ENCODE data around the gene CSRNP3. TPM values are rescaled to one million over a fixed set of nuclear protein-coding genes. Genes with fewer than 3 reads are reported as not detected.

CSRNP3 gene
- total RNA-seq, 2 donors from 2014 or later: not detected

DNA sequence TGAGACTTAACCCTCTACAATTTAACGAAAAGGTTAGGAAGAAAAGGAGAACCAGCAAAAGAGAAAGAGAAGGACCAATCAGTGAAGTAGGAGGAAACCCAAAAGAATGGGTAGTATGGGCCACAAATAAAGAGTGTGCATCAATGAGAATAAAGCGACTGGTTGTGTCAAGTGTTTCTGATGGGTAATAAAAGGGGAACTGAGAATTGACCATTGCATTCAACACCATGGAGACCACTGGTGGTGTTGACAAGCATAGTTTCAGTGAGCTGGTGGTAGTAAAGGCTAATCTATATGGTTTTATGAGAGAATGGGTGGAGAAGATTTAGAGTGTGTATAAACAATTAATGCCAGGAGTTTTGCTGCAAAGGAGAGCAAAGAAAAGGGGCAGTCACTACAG, 75.4 kb downstream of the CSRNP3 start:
- Mint-ChIP-seq H3K9me3 (no peaks in the 10 kb centered on the region), H3K36me3 (ENCODE audit: low read depth) (no peaks in the 10 kb centered on the region), H3K27me3 (peaks cover 3% of the 10 kb centered on the region), H3K4me1 (no peaks in the 10 kb centered on the region), H3K27ac (no peak overlapping the region), H3K4me3 (no peak overlapping the region)
- ATAC-seq (replicated peaks): no peak

DNA sequence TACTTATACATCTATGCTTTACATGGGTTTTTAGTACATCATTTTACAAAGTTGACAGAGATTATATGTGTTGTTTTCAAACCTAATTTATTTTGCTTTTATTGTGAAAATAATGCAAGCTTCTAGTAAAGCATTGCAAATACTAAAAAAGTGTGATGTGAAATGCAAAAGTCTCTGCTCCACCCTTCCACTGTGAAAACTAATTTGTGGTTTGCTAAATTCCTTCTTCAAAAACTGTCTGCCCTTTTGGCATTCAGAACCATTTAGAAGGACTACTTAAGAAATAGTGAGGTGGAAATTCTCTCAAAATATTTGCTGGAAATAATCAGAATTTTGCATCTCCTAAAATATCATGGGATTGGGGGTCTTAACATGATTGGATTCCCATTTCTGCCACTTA, 78.4 kb downstream of the CSRNP3 start:
- H3K27me3 Mint-ChIP-seq: no peaks in the 10 kb centered on the region
- H3K36me3 Mint-ChIP-seq (ENCODE audit: low read depth): no peaks in the 10 kb centered on the region
- no peak for ATAC-seq (replicated peaks)
- H3K9me3 Mint-ChIP-seq: no peaks in the 10 kb centered on the region
- no peak overlapping the region for H3K4me3 Mint-ChIP-seq
- H3K4me1 Mint-ChIP-seq: no peaks in the 10 kb centered on the region
- no peak overlapping the region for H3K27ac Mint-ChIP-seq

DNA sequence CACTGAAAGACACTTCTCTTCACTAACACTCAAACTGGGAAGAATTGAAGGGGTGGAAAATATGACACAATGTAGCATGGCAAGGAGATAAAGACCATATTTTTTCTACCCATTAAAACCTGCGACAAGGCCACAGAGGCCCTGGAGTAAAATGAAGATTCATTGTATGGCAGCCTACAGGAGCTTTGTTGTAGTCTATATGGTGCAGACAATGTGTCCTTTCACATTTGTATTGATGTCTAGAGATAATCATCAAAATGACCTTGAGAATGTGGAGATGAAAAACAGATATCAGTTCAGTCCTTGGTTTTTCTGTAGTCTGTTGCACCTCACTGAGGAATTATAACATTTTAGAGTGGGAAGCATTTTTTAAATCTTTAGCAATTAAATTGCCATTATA, 80.1 kb downstream of the CSRNP3 start:
- Mint-ChIP-seq H3K27ac (no peak overlapping the region), H3K9me3 (no peaks in the 10 kb centered on the region), H3K4me3 (no peak overlapping the region), H3K36me3 (ENCODE audit: low read depth) (no peaks in the 10 kb centered on the region), H3K27me3 (no peaks in the 10 kb centered on the region), H3K4me1 (no peaks in the 10 kb centered on the region)
- no peak for ATAC-seq (replicated peaks)

DNA sequence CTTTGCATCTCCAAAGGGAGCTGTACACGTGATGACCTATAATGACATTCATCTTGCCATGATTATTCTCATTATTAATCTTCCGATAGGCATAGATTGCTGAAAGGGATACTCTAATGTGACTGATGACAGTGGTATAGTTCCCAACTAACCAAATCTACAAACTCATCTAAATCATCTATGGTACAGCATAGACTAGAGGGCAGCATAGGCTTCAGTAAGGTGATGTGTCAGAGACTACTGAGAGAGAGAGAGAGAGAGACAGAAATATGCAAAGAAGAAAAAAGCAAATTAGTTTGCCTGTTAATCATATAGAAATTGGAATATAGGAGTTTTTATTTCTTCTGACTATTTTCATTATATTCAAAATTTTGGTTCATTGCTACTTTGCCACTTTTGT, 89.3 kb downstream of the CSRNP3 start:
- no peak for ATAC-seq (replicated peaks)
- H3K9me3 Mint-ChIP-seq: no peaks in the 10 kb centered on the region
- peaks cover 6% of the 10 kb centered on the region for H3K27me3 Mint-ChIP-seq
- no peaks in the 10 kb centered on the region for H3K4me1 Mint-ChIP-seq
- no peak overlapping the region for H3K4me3 Mint-ChIP-seq
- no peak overlapping the region for H3K27ac Mint-ChIP-seq
- H3K36me3 Mint-ChIP-seq (ENCODE audit: low read depth): no peaks in the 10 kb centered on the region

DNA sequence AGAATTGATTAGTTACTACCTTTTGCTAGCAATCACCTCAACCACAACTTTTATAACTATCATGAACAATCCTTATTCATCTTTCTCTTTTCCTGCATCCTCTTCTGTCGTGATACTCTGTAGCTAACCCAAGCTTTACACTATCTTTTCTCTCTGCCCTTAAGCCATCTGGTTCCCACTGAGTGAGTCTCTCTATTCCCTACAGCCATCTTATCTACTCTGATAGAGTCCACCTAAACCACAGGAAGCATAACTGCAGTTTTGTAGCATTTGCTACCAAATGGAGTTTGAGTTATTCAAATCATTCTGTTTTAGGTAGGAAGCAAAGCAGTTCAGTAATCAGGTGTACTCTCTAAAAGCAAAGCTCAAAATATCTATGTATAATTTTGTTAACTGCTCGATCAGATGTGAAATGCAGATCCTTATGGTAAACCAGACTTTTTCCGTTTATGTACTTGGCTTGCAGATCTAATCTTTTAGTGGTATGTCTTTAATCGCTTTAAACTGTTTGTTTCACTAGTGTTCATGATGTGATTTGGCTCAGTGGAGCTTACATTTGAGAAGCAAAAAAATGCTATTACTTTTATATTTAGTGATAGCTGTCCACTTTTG, 91.0 kb downstream of the CSRNP3 start:
- Mint-ChIP-seq H3K9me3 (no peaks in the 10 kb centered on the region), H3K27me3 (peaks cover 8% of the 10 kb centered on the region), H3K4me1 (no peaks in the 10 kb centered on the region), H3K27ac (no peak overlapping the region), H3K4me3 (no peak overlapping the region), H3K36me3 (ENCODE audit: low read depth) (no peaks in the 10 kb centered on the region)
- no peak for ATAC-seq (replicated peaks)

DNA sequence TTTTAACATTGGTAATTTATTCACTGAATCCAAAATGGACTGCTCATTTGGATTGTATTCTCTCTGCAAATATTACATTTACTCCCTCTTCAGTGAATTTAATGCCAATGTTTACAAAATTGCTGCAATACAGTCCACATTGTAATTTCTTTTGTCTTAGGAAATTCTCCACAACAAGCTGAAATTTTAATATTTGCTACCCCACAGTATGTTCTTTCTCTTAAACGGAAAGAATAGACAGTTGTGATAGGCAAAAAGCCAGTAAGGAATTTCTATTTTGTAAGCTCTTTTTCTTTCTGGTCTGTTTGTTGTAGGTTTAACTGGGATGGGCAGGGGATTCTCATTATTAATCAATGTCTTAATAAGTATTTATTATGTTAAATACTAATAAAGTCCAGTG, 92.0 kb downstream of the CSRNP3 start:
- Mint-ChIP-seq H3K9me3 (no peaks in the 10 kb centered on the region), H3K4me1 (no peaks in the 10 kb centered on the region), H3K36me3 (ENCODE audit: low read depth) (no peaks in the 10 kb centered on the region), H3K27me3 (peaks cover 8% of the 10 kb centered on the region), H3K4me3 (no peak overlapping the region), H3K27ac (no peak overlapping the region)
- ATAC-seq (replicated peaks): no peak

DNA sequence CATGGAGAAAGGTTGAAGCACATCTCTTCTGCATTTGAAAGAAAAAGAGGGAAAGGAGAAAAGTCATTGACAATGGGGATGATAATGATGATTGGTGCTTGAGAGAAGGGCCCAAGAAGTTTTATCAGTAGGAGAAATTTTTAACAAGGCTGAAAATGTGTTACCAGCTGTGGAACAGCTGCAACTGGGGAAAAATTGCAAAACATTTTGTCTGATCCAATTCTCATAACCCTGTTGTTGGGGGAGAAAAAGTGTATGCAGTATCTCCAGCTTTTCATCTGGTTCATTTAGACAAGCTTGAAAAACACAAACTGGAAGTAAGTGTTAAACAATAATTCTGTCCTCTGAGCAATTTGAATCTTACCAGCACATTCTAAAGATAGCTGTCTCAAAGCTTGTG, 92.7 kb downstream of the CSRNP3 start:
- Mint-ChIP-seq H3K36me3 (ENCODE audit: low read depth) (no peaks in the 10 kb centered on the region), H3K27ac (no peak overlapping the region), H3K9me3 (no peaks in the 10 kb centered on the region), H3K4me3 (no peak overlapping the region), H3K27me3 (peaks cover 8% of the 10 kb centered on the region), H3K4me1 (no peaks in the 10 kb centered on the region)
- ATAC-seq (replicated peaks): no peak

DNA sequence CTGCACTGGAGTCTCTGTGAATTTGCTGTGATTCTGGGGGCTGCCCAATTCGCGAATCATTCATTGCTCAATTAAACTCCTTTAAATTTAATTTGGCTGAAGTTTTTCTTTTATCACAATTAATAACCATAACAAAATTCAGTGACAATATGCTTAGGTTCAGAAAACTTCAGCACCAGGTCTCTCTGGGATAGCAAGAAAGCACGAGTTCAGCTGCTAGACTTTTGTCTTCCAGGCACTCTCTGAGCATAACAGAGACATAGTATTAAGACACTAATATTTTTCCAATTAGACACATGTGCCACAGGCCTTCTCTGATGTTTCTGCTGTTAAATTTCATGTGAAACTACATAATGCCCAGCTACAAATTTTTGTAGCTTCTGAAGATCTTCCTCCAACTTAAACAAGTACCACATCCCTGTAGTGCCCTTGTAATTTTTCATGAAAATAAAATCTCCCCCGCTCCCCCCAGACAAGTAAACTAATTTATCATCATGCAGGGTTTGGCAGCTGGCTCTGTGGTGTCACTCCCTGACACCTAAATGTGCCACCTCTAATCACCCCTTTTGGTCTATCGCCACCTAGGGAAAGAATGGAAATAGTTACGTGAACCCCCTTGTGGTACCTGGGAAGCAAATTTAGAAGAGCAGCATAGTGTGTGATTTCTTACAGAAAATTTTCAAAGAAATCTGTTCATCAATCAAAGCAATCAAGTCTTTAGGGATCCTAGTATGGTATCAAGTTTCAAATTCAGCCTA, 94.1 kb downstream of the CSRNP3 start:
- no peak for ATAC-seq (replicated peaks)
- Mint-ChIP-seq H3K36me3 (ENCODE audit: low read depth) (no peaks in the 10 kb centered on the region), H3K4me1 (no peaks in the 10 kb centered on the region), H3K27ac (no peak overlapping the region), H3K4me3 (no peak overlapping the region), H3K27me3 (peaks cover 12% of the 10 kb centered on the region), H3K9me3 (no peaks in the 10 kb centered on the region)

DNA sequence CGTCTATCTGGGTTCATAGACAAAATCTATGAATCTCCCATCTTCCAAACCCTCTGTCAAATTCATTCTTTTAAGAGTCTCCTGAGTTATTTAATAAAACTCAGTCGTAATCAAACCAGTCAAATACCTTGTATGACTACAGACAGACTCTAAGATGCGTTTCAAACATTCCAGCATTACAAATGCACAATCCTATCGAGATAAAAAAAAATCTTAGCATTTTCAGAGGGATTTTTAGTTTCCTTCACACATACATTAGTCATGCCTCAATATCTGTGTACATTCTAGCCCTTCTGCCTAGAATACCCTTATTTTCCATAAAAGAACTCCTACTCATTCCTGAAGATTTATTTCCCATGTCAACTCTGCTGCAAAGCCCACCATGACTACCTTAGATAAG, 96.5 kb downstream of the CSRNP3 start:
- Mint-ChIP-seq H3K27ac (no peak overlapping the region), H3K36me3 (ENCODE audit: low read depth) (no peaks in the 10 kb centered on the region), H3K4me3 (no peak overlapping the region), H3K27me3 (peaks cover 7% of the 10 kb centered on the region), H3K9me3 (no peaks in the 10 kb centered on the region), H3K4me1 (no peaks in the 10 kb centered on the region)
- ATAC-seq (replicated peaks): no peak

DNA sequence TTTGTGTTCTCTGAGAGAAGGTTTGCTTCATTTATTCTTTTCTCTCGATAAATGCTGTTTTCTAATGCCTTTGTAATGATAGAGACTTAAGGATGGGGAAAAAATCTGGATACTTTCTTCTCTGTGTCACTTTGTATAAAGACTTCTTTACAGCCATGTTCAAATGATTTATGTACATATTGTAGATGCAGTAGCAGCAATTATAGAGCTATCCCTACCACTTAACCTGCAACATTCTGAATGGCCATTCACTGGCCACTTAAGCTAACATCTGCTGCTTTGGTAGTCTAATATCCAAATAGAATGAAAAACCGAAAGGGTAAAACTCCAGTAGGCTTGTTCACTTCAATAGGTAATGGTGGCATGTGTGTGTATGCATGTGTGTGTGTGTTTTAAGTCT, 97.8 kb downstream of the CSRNP3 start:
- Mint-ChIP-seq H3K27ac (no peak overlapping the region), H3K4me3 (no peak overlapping the region), H3K36me3 (ENCODE audit: low read depth) (no peaks in the 10 kb centered on the region), H3K4me1 (no peaks in the 10 kb centered on the region), H3K9me3 (no peaks in the 10 kb centered on the region), H3K27me3 (peaks cover 10% of the 10 kb centered on the region)
- ATAC-seq (replicated peaks): no peak

DNA sequence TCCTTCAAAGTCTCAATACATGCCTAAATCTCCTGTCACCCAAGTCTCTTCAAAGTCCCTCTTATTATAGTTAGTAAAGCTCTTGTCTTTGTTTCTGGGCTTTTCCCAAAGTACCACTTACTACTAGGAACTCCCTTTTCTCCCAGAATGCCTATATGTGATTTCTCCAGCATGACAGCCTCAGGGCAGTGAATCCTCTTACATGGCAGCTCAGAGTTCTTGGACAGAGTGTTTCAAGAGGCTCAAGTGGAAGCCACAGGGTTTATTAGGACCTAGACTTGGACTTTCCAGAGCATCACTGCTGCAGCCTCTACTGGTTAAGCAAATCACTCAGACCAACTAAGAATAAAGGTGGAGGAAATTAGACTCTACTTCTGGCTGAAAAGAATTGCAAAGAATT, 98.9 kb downstream of the CSRNP3 start:
- no peaks in the 10 kb centered on the region for H3K9me3 Mint-ChIP-seq
- no peaks in the 10 kb centered on the region for H3K4me1 Mint-ChIP-seq
- no peaks in the 10 kb centered on the region for H3K36me3 Mint-ChIP-seq (ENCODE audit: low read depth)
- no peak overlapping the region for H3K4me3 Mint-ChIP-seq
- no peak for ATAC-seq (replicated peaks)
- H3K27me3 Mint-ChIP-seq: peaks cover 10% of the 10 kb centered on the region
- no peak overlapping the region for H3K27ac Mint-ChIP-seq

DNA sequence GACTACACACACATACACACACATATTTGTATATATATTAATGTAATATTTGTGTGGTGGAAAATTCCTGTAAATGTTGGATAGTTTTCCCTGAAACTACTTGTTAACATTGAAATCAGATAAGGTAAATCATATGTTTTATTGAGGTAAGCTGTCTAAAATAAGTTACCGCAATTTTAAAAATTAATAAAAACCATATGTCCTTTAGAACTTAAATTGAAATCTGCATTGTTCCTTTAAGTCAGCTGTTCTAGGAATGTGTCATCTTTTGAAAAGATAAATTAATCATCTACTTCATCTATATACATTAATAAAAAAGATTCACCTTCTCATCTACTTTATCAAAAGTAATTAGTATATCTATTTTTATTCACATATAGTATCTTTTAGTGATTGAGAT, 102.0 kb downstream of the CSRNP3 start:
- no peaks in the 10 kb centered on the region for H3K36me3 Mint-ChIP-seq (ENCODE audit: low read depth)
- H3K27me3 Mint-ChIP-seq: peaks cover 12% of the 10 kb centered on the region

DNA sequence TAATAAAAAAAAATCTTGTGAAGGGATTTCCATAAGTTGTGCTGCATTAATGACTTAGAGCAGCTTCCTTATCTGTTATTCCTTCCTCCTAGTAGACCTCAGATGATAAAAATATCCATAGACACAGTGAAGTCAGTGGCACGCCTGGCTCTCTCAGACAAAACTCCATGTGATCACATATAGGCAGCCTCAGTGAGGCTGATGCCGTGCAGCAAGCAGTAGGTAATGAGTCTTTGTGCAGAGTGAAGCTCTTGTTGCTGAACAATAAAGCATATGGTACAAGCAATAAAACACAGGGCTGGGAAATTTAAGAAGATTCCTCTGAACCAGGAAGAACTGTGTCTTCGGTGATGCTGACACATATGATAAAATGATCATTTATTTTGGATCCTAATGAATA, 102.7 kb downstream of the CSRNP3 start:
- ATAC-seq (replicated peaks): no peak
- no peaks in the 10 kb centered on the region for H3K9me3 Mint-ChIP-seq
- H3K27me3 Mint-ChIP-seq: peaks cover 12% of the 10 kb centered on the region
- H3K27ac Mint-ChIP-seq: no peak overlapping the region
- H3K4me1 Mint-ChIP-seq: no peaks in the 10 kb centered on the region
- no peaks in the 10 kb centered on the region for H3K36me3 Mint-ChIP-seq (ENCODE audit: low read depth)
- no peak overlapping the region for H3K4me3 Mint-ChIP-seq

More for the DNA sequence above, 102.0 kb downstream of the CSRNP3 start:
- no peak overlapping the region for H3K4me3 Mint-ChIP-seq
- H3K27ac Mint-ChIP-seq: no peak overlapping the region
- no peaks in the 10 kb centered on the region for H3K4me1 Mint-ChIP-seq
- H3K9me3 Mint-ChIP-seq: no peaks in the 10 kb centered on the region
- no peak for ATAC-seq (replicated peaks)

DNA sequence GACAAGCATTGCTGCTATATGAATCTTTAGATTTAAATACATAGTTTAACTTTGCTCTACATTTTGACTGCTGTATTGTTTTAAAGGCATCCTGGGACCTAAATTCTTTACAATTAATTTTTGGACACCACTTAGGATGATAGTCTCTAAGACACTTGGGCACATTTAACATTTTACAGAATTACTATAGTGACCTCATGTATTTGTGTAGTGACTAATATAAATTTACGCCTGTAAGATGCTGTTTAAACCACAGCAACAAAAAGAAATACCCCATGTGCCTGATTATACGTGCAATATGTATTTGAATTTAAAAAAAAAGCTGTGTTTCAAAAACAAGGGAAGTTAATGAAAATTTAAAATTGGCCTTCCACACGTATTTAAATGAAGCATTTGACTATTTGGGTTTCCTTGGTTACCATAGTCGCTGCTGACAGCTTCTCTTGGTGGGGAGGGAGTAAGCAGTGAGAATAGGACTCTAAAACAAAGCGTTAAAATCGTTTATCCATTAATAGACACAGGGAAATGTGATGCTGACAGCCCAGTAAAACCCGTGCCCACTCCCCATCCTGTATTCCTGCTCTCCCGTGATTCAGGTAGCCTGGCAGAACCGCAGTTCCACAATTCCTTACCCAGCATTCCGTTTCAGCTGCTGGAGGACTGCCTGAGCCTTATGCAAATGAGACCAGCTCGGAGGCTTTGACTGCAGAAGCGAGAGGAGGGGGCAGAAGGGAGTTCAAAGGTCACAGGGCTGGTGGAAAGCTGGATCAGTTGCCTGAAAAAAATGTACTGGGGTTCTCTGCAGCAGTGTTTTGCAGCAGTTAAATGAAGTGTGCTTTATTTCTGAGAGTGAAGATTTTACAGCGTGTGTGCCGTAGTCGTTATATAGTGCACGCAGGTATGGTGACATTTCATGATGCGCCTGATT, 104.3 kb downstream of the CSRNP3 start:
- Mint-ChIP-seq H3K4me1 (no peaks in the 10 kb centered on the region), H3K4me3 (no peak overlapping the region), H3K27ac (no peak overlapping the region), H3K27me3 (peaks cover 8% of the 10 kb centered on the region), H3K9me3 (no peaks in the 10 kb centered on the region), H3K36me3 (ENCODE audit: low read depth) (no peaks in the 10 kb centered on the region)
- ATAC-seq (replicated peaks): no peak

Data from activated T-helper 17 cell treated with anti-CD3 and anti-CD28 coated beads, Interleukin-2, amount 50 U/mL, for 72 hours (primary cell).